SK-N-SH (cell line): ENCODE data around the gene YJEFN3. TPM values are rescaled to one million over a fixed set of nuclear protein-coding genes. Genes with fewer than 3 reads are reported as not detected.

Experiments
- CTCF ChIA-PET: fragments of 300-600, 350-600 bp; formaldehyde crosslinking; extraction: SDS; loops from one replicate; lab custom pipeline; 2021; lab: Yijun Ruan, JAX
- POLR2A ChIA-PET: fragments of 350-600 bp; sonication (Branson Sonifier 250); formaldehyde crosslinking; extraction: SDS; loops from one replicate; lab custom pipeline; 2020; ENCODE audit warnings: antibody characterized with exemption, inconsistent platforms; lab: Yijun Ruan, JAX
- DNase-seq: peaks from one replicate; pipeline ENCODE4 v3.0.0; 2012
- H2AFZ ChIP-seq: fragments of 200-600 bp; sonication (generic); 2 replicates; pipeline ENCODE4 v1.8.1; 2016; ENCODE audit warnings: antibody characterized with exemption, mild to moderate bottlenecking, low read depth
- H3F3A ChIP-seq: fragments of 200-600 bp; sonication (generic); replicated peaks from 2 replicates; pipeline ENCODE3; 2016; ENCODE audit warnings: antibody characterized with exemption, mild to moderate bottlenecking; ENCODE audit not compliant: insufficient read depth
- H3K27ac ChIP-seq, 2 experiments: fragments of 200-500 bp in 1 of 2; fragments of 200-600 bp in 1 of 2; sonication (Bioruptor generic) in 1 of 2; sonication (generic), shearing (Covaris generic) in 1 of 2; 2 replicates each; pipeline versions ENCODE4 v1.5.1 to v1.6.1; 2014 to 2016; ENCODE audit warnings: low read depth in 2 of 2, inconsistent platforms in 1 of 2, low read length in 1 of 2, mild to moderate bottlenecking in 1 of 2, mixed read lengths in 1 of 2
- H3K27me3 ChIP-seq: fragments of 200-600 bp; sonication (generic), shearing (Covaris generic); 2 replicates; pipeline ENCODE4 v1.6.1; 2016; ENCODE audit warnings: mixed run types; ENCODE audit not compliant: insufficient read depth
- H3K36me3 ChIP-seq, 2 experiments: fragments of 200-500 bp in 1 of 2; fragments of 200-600 bp in 1 of 2; sonication (Bioruptor generic) in 1 of 2; sonication (generic) in 1 of 2; replicated peaks in 1 of 2; 2 replicates each; pipeline versions ENCODE3 to v1.5.1; 2014 to 2016; ENCODE audit warnings: low read length in 1 of 2, mild to moderate bottlenecking in 1 of 2; ENCODE audit not compliant: insufficient read depth in 2 of 2, control insufficient read depth in 1 of 2
- H3K4me1 ChIP-seq, 2 experiments: fragments of 200-500 bp in 1 of 2; fragments of 200-600 bp in 1 of 2; sonication (Bioruptor generic) in 1 of 2; sonication (generic), shearing (Covaris generic) in 1 of 2; 2 replicates each; pipeline versions ENCODE4 v1.5.1 to v1.6.1; 2014 to 2016; ENCODE audit warnings: low read depth in 1 of 2, low read length in 1 of 2, mixed run types in 1 of 2; ENCODE audit not compliant: insufficient read depth in 2 of 2, control insufficient read depth in 1 of 2
- H3K4me2 ChIP-seq: fragments of 200-600 bp; sonication (generic), shearing (Covaris generic); 2 replicates; pipeline ENCODE4 v1.6.1; 2017; ENCODE audit warnings: mixed run types
- H3K4me3 ChIP-seq, 2 experiments: fragments of 200-500 bp in 1 of 2; fragments of 200-600 bp in 1 of 2; sonication (Bioruptor generic) in 1 of 2; sonication (generic), shearing (Covaris generic) in 1 of 2; 2 replicates each; pipeline versions ENCODE4 v1.5.1 to v1.8.1; 2014 to 2016; ENCODE audit warnings: low read depth in 2 of 2, inconsistent platforms in 1 of 2, low read length in 1 of 2, mild to moderate bottlenecking in 1 of 2, mixed read lengths in 1 of 2, moderate library complexity in 1 of 2
- H3K79me2 ChIP-seq: fragments of 200-600 bp; sonication (generic); 2 replicates; pipeline ENCODE4 v1.8.1; 2017; ENCODE audit warnings: mild to moderate bottlenecking; ENCODE audit not compliant: insufficient read depth
- H3K9ac ChIP-seq: fragments of 200-600 bp; sonication (generic); 2 replicates; pipeline ENCODE4 v1.6.1; 2017; ENCODE audit warnings: mixed run types
- H3K9me2 ChIP-seq: fragments of 200-600 bp; sonication (generic); 2 replicates; pipeline ENCODE4 v1.6.1; 2017; ENCODE audit warnings: mixed run types
- H3K9me3 ChIP-seq: fragments of 200-600 bp; sonication (generic); 2 replicates; pipeline ENCODE4 v1.6.1; 2017; ENCODE audit warnings: mixed run types, mild to moderate bottlenecking, moderate library complexity
- H4K20me1 ChIP-seq: fragments of 200-600 bp; sonication (generic); 2 replicates; pipeline ENCODE4 v1.6.1; 2017; ENCODE audit warnings: mild to moderate bottlenecking, mixed run types; ENCODE audit not compliant: insufficient read depth
- CHD2 ChIP-seq: fragments of 150-350 bp; IDR thresholded peaks from 2 replicates; pipeline ENCODE4 v1.6.1; 2018; ENCODE audit warnings: low read length; ENCODE audit not compliant: partially characterized antibody
- ELF1 ChIP-seq: IDR thresholded peaks from 2 replicates; pipeline ENCODE4 v1.4.0; 2012
- EP300 ChIP-seq, 2 experiments: IDR thresholded peaks; 2 replicates each; pipeline versions ENCODE4 v1.4.0 to v1.6.1; 2012; ENCODE audit warnings: borderline replicate concordance in 1 of 2, low read depth in 1 of 2, low read length in 1 of 2
- EZH2phosphoT487 ChIP-seq: fragments of 200-600 bp; sonication (generic); IDR thresholded peaks from 2 replicates; pipeline ENCODE4 v1.6.1; 2017; ENCODE audit warnings: low read depth, mixed run types, mild to moderate bottlenecking, antibody characterized with exemption, moderate library complexity, borderline replicate concordance
- FOSL2 ChIP-seq: IDR thresholded peaks from 2 replicates; pipeline ENCODE4 v1.4.0; 2012; ENCODE audit warnings: low read depth, mild to moderate bottlenecking, moderate library complexity, borderline replicate concordance
- FOXJ3 ChIP-seq: sonication (generic); formaldehyde crosslinking; IDR thresholded peaks from 2 replicates; pipeline ENCODE4 v1.5.1; 2020; ENCODE audit warnings: mild to moderate bottlenecking, missing genetic modification reagents
- FOXM1 ChIP-seq: IDR thresholded peaks from 2 replicates; pipeline ENCODE4 v1.4.0; 2012; ENCODE audit warnings: low read depth, mild to moderate bottlenecking
- GABPA ChIP-seq: IDR thresholded peaks from 2 replicates; pipeline ENCODE4 v1.4.0; 2012; ENCODE audit warnings: low read depth, mild to moderate bottlenecking
- JUND ChIP-seq: IDR thresholded peaks from 2 replicates; pipeline ENCODE4 v1.4.0; 2012
- MXI1 ChIP-seq: IDR thresholded peaks from 2 replicates; pipeline ENCODE4 v1.6.1; 2012; ENCODE audit warnings: mild to moderate bottlenecking, low read depth, low read length, improper control_type of control experiment
- NFIC ChIP-seq: IDR thresholded peaks from 2 replicates; pipeline ENCODE4 v1.4.0; 2012; ENCODE audit warnings: borderline replicate concordance
- NRF1 ChIP-seq: IDR thresholded peaks from 2 replicates; pipeline ENCODE4 v1.6.1; 2012; ENCODE audit warnings: low read depth, mild to moderate bottlenecking, low read length
- PBX3 ChIP-seq: IDR thresholded peaks from 2 replicates; pipeline ENCODE4; 2012
- POLR2AphosphoS5 ChIP-seq: IDR thresholded peaks from 2 replicates; pipeline ENCODE4 v1.6.1; 2012; ENCODE audit warnings: low read depth, low read length
- RAD21 ChIP-seq: IDR thresholded peaks from 2 replicates; pipeline ENCODE4 v1.6.1; 2012; ENCODE audit warnings: mild to moderate bottlenecking, low read length
- RCOR1 ChIP-seq: fragments of 150-350 bp; IDR thresholded peaks from 2 replicates; pipeline ENCODE4 v1.6.1; 2017; ENCODE audit warnings: antibody characterized with exemption, low read length
- RXRA ChIP-seq: IDR thresholded peaks from 2 replicates; pipeline ENCODE4 v1.4.0; 2012; ENCODE audit warnings: low read depth, mild to moderate bottlenecking, borderline replicate concordance
- SIN3A ChIP-seq: IDR thresholded peaks from 2 replicates; pipeline ENCODE4 v1.6.1; 2012; ENCODE audit warnings: low read depth, mild to moderate bottlenecking, low read length, moderate library complexity, borderline replicate concordance
- SMC3 ChIP-seq: IDR thresholded peaks from 2 replicates; pipeline ENCODE4 v1.6.1; 2012; ENCODE audit warnings: low read depth, low read length, improper control_type of control experiment
- TAF1 ChIP-seq: IDR thresholded peaks from 2 replicates; pipeline ENCODE4 v1.6.1; 2012; ENCODE audit warnings: low read depth, mild to moderate bottlenecking, low read length, moderate library complexity, borderline replicate concordance
- TCF12 ChIP-seq: IDR thresholded peaks from 2 replicates; pipeline ENCODE4 v1.4.0; 2012
- TEAD4 ChIP-seq: IDR thresholded peaks from 2 replicates; pipeline ENCODE4 v1.4.0; 2012; ENCODE audit warnings: mild to moderate bottlenecking, borderline replicate concordance; ENCODE audit not compliant: insufficient read depth
- USF1 ChIP-seq: IDR thresholded peaks from 2 replicates; pipeline ENCODE4 v1.4.0; 2012; ENCODE audit warnings: low read depth, borderline replicate concordance
- USF2 ChIP-seq: fragments of 150-350 bp; IDR thresholded peaks from 2 replicates; pipeline ENCODE4 v1.6.1; 2017; ENCODE audit warnings: antibody characterized with exemption, low read length, low read depth, borderline replicate concordance
- YY1 ChIP-seq: IDR thresholded peaks from 2 replicates; pipeline ENCODE4 v1.4.0; 2012; ENCODE audit warnings: low read depth, mild to moderate bottlenecking
- ZBTB33 ChIP-seq: IDR thresholded peaks from 2 replicates; pipeline ENCODE4 v1.4.0; 2012; ENCODE audit warnings: low read depth, borderline replicate concordance
- WGBS: methylation state at CpG from one replicate; pipeline ENCODE4 v1.1.6; 2017; ENCODE audit warnings: low lambda C conversion rate; 5-methylcytosine and 5-hydroxymethylcytosine counted together
- polyA plus RNA-seq, 3 experiments: library from polyadenylated mRNA; depleted of rRNA; stranded (reverse); fragments of >200 nt; gene quantifications; 2 replicates each; pipeline ENCODE4 v1.2.3, GENCODE V29; 2012
- TF ChIP-seq, protein P1 (sequence below): fragments of 200-600 bp; sonication (generic); IDR thresholded peaks from 2 replicates; pipeline ENCODE4 v1.6.1; 2017; ENCODE audit warnings: antibody characterized with exemption, mild to moderate bottlenecking, moderate library complexity

The YJEFN3 gene
- polyA plus RNA-seq, 1 of the 3 experiments (the other 2 are of a cell fraction) = 7.2 TPM

DNA sequence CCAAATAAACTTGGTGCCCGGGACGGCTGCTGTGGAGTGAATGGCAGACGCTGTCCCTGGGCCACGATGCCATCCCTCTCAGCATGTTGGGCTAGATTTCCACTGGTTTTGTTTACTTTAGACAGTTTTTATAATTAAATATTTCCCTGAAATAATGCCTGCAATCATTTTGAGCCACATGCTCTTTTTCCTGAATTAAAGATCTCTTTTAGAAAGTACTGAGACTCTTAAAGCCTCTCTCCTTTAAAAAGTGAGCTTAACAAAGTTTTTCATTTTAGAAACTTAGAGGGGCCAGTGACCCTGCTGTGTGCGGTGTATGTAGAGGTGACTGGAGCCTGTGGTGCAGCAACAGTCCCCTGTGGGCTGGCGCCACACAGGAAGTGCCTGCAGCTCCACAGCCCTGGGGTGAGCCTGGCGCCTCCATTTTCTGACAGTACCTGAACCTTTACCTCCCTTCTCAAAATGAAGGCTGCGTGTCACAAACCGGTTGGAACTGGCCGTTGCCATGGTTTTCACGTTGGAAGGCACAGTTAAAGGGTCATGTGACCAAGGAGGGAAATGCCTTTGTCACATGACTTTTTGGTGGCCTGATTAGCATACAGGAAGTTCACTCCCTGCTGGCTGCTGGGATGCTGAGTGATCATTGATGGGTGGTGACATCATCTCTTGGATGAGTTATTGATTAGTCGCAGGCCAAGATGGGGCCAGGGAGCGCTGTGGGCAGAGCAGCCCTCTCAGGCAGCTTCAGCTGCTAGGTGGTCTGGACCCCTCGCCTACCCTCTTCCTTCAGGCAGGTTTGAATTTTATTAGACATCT, 39.6 kb upstream of the YJEFN3 start:
- Histone ChIP-seq H4K20me1 (no peaks in the 10 kb centered on the region), H3K79me2 (peaks cover 47% of the 10 kb centered on the region), H3K27me3 (no peaks in the 10 kb centered on the region), H3K4me2 (peak overlapping the region; percentile 58), H3F3A (peaks cover 26% of the 10 kb centered on the region), H3K9me3 (no peaks in the 10 kb centered on the region), H3K4me1 (peaks cover 32 to 50% of the 10 kb centered on the region in 2 experiments), H2AFZ (peak overlapping the region; percentile 65; the same call in 1 of the 2 replicates), H3K4me3 (peak overlapping the region in 1 of 2 experiments; percentile 19; a peak in 2 of 4 replicates), H3K9ac (peak overlapping the region; percentile 67), H3K36me3 (peaks cover 0 to 13% of the 10 kb centered on the region in 2 experiments), H3K27ac (peak overlapping the region; percentile 86 to 89), H3K9me2 (no peaks in the 10 kb centered on the region)
- 35% methylated on average over 13 of the region's 14 CpGs for whole genome bisulfite sequencing
- CTCF ChIA-PET = interaction anchor here (0.8 to 9.7 kb wide), 18 partner anchors 9 to 343 kb away, joined by 3 to 172 read pairs (median 8); partner anchors contain the start of genes GATAD2A, GMIP and MAU2
- POLR2A ChIA-PET = interaction anchor here (1.1 to 1.4 kb wide), 2 partner anchors 27 to 84 kb away, joined by 3 to 4 read pairs; partner anchors contain the start of genes GATAD2A and NDUFA13
- peak; percentile 82 for DNase-seq
- TF ChIP-seq SMC3 (no peak), FOSL2 (no peak; the same call in 1 of the 2 replicates), YY1 (peak; percentile 92), EZH2phosphoT487 (no peak), TEAD4 (peak; percentile 78), RCOR1 (no peak), POLR2AphosphoS5 (0 out of 2 replicates have a peak, but pooled peaks have one; percentile 41), JUND (no peak), NFIC (no peak; the same call in 1 of the 2 replicates), SIN3A (peak; percentile 65; the same call in 1 of the 2 replicates), PBX3 (peak; percentile 64; the same call in 1 of the 2 replicates), ZBTB33 (no peak), ELF1 (peak; percentile 46; the same call in 1 of the 2 replicates), NRF1 (no peak), USF2 (peak; percentile 85), EP300 (IDR thresholded peaks at IDR 0.05; ENCODE audit: borderline replicate concordance in 1 of 2, low read depth in 1 of 2, low read length in 1 of 2) (0 out of 4 replicates have a peak, but pooled peaks of 1 of the 2 experiments have one; percentile 33), TCF12 (peak; percentile 8; the same call in 1 of the 2 replicates), TAF1 (peak; percentile 74; the same call in 1 of the 2 replicates), MXI1 (peak; percentile 51; the same call in 1 of the 2 replicates), RXRA (no peak), RAD21 (no peak), FOXM1 (no peak), USF1 (peak; percentile 95), CHD2 (no peak), FOXJ3 (no peak), GABPA (peak; percentile 59)
- TF ChIP-seq, protein P1, sequence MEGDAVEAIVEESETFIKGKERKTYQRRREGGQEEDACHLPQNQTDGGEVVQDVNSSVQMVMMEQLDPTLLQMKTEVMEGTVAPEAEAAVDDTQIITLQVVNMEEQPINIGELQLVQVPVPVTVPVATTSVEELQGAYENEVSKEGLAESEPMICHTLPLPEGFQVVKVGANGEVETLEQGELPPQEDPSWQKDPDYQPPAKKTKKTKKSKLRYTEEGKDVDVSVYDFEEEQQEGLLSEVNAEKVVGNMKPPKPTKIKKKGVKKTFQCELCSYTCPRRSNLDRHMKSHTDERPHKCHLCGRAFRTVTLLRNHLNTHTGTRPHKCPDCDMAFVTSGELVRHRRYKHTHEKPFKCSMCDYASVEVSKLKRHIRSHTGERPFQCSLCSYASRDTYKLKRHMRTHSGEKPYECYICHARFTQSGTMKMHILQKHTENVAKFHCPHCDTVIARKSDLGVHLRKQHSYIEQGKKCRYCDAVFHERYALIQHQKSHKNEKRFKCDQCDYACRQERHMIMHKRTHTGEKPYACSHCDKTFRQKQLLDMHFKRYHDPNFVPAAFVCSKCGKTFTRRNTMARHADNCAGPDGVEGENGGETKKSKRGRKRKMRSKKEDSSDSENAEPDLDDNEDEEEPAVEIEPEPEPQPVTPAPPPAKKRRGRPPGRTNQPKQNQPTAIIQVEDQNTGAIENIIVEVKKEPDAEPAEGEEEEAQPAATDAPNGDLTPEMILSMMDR = no peak
